NCI-H1105 treated with DMSO at 0.1 percent for 48 hours (cell line): ENCODE results near the gene LMO1.
A peak's percentile ranks its signal among the peaks of the same experiment; 100 is the strongest.

ENCODE experiments used
- DNase-seq: peaks from one replicate; lab custom pipeline; 2025; lab: John Stamatoyannopoulos, UW

The LMO1 gene

DNA sequence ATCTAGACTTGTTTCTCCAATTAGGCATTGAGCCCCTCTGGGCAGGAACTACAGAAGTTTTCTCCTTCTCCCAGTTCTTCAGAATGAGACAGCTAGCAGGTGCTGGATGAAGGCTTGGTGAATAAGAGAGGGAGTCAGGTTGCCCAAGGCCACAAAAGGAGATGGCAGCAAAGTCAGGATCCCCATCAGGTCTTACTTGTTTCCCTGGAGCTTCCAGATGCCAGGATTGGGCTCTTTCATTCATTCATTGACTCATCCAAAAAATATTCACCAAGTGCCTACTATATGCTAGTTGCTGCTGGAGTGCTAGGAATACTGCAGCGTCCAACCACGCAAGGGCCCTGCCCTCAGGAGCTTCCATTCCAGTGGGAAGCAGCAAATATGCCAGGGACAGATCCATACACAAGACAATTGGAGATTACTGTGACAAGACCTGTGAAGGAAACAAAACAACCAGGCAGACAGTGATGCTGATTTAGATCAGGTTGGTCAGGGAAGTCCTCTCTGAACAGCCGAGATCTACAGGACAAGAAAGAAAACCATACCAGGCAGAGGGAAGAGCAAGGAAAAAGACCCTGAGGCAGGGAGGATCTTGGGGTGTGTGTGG, 24.6 kb upstream of the LMO1 start:
- DNase-seq: no peak

GRCh38 chr11:8287703-8288102, 24.0 kb upstream of the LMO1 start:
- no peak for DNase-seq

DNA sequence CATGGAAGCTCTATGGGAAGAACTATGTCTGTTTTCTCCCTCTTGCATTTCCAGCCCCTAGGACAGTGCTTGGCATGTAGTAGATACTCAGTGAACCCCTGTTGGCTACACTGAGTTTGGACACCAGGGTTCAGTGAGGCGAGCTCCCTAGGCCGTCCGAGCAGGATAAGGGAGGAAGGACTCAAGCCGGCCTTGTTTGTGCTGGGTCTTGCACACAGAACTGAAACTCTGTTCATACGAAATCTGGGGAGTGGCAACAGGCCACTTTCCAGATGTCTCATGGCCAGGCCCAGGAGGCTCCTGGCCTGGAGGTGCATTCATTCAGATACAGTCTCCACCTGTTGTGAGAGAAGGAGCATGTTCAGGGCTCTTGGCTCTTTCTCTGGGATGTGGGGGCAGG, 23.6 kb upstream of the LMO1 start:
- no peak for DNase-seq

- DNase-seq: no peak
Measured at GRCh38 chr11:8286886-8287285, 23.2 kb upstream of the LMO1 start.

- DNase-seq: no peak
Measured at GRCh38 chr11:8285796-8286195, 22.1 kb upstream of the LMO1 start.

- DNase-seq: no peak
Measured at GRCh38 chr11:8285228-8285627, 21.6 kb upstream of the LMO1 start.

DNA sequence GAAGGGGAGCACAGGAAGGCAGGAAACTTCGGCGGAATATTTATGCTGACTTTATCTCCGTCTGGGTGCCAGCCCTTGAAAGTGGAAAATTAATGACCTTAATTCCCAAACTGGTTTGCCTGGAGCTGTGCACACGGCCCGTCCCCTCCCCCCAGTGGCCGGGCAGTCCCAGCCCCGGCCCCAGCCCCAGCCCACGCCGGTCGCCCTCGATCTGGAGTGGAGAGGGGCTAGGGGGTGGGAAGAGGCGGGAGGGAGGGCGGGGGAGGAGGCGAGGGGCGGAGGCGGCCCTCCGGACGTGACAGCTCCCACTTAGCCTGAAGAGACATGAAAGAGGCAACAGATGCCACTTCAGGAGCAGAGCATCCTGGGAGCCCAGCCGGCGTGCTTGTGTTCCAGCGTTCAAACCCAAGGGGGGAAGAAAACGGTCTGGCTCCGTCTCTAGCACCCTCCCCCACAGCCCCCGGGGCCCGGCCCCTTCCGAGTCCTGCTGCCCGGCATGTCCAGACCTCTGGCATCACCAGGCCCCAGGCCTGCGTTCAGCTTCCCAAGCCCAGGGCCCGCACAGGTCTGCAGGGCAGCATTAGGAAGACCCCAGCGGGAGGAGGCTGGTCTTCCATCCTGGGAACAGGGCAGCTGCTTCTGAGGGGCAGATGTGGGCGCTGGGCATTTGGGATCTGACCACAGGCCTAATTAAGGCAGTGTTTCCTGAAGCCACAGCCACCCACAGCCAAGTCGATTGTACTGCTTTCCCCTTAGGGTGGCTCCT, 20.0 kb upstream of the LMO1 start:
- peak; percentile 92 for DNase-seq

- DNase-seq: peak; percentile 92
Measured at GRCh38 chr11:8283100-8283464, 19.4 kb upstream of the LMO1 start.

- DNase-seq: peak; percentile 90
Measured at GRCh38 chr11:8282631-8283030, 19.0 kb upstream of the LMO1 start.

DNA sequence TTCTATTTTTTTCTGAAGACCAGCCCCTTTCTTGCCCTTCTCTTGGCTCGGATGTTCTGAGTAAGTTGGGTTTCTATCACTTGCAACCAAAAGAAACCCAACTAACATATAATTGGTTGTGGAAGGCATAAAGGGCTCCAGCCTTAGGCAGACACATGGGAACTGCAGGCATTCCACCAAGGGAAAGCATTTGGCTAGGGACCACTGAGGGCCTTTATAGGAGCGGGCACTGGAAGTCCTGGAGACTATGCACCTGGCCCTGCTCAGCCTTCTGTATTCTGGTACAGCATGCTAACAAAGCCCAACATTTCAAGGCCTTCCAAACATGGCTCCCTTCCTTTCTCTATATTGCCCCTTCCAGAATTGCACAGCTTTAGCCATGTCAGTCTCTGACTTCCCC, 17.6 kb upstream of the LMO1 start:
- no peak for DNase-seq

- no peak for DNase-seq
Measured at GRCh38 chr11:8277691-8278090, 14.0 kb upstream of the LMO1 start.

GRCh38 chr11:8276528-8276927, 12.8 kb upstream of the LMO1 start:
- DNase-seq: no peak

GRCh38 chr11:8273287-8273686, 9.6 kb upstream of the LMO1 start:
- no peak for DNase-seq

DNA sequence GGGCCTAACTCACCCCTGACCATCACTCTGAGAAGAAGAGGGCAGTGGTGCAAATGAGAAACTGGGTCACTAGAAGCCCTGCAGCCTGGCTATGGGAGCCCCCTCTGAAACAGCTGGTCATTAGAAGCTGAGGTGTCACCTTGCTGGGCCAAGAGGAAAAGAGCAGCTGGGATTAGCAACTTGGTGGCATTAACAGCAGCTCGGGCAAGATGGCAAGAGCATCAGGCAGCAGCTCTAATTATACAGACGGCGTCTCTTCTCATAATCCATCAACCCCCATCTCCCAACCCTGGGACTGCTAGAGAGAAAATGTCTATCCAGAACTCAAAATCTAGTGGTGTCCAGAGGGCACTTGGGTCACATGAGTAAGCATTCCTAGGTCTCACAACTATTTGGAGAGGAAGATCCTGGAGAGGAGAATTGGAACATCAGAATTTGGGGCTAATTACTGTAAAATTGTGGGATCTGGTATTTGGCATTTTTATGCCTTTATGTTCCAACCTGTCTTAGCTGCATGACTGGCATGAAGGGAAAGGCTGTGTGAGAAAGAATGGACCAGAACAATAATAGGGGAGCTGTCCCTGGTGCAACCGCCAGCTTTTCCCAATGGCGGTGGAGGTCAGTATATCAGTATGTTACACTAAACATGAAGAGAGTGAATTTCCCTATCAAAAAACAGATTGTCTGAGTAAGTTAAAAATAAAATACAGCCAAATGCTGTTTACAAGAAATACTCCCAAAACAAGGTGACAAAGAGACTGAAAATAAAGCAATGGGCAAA, 7.6 kb upstream of the LMO1 start:
- DNase-seq: no peak

GRCh38 chr11:8269636-8270035, 6.0 kb upstream of the LMO1 start:
- DNase-seq: no peak

DNA sequence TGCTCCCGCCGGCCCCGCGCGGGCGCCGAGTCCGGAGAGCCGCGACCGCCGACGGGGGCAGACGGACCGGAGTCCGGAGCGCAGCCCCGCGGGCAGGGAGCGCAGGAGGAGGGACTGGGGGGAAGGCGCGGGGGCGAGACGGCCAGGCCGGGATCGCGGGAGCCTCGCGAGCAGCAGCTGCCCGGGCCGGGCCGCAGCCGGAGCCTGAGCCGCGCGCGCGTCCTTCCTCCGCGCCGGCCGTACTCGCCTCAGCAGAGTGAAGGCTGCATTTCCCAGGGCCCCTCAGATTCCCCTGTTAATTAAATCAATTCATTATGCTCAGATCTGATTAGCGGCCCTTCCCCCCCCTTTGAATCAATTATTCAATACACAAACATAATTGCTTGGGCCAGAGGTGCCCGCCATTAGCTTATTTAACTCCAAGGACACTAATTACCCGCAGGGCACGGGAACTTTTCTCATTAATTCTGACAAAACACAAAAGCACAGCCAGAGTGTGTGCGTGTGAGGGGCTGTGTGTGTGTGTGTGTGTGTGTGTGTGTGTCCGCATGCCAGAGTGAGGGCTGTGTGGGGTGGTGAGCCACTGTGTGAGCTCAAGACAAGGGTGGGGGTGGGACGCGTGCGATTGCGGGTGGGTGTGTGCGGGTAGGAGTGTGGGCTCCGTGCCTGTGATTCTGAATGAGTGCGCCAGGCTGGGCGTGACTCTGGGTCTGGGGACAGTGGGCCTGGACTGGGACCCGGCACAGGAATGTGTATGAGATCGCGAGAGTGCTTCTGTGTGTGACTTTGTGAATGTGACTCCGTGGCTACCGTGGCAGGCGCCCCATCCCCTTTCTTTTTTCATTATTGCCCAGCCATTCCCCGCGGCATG, 5.1 kb upstream of the LMO1 start:
- peak; percentile 26 for DNase-seq

DNA sequence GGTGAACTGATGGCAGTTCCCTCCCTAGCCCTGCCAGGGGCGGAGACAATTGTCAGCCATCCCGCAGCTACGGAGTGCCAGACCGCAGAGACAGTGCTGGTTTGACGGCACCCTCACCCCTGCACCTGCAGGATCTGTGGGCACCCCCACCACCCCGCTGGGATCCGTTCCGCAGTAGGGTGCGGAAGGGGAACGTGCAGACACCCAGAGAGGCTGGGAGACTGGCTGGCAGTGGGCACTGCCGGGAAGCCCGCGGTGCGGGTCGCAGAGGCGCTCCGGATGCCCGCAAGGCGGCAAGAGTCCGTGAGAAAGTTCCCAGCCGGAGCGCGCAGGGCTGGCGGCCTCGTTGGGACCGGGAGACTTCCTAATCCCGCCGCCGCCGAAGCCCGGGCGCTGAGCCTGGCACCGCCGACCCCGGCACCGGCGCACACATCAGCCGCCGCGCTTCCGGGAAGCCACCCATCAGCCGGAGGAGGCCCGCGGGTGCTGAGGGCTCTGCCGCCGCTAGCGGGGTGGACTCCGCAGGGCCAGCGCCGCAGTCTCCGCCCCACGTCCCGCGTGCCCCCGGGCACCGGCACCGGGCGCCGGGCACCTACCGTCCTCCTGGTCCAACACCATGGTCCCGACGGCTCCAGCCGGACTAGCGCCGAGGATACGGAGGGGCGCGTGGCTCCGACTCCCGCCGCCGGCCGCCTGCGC, 4.3 kb upstream of the LMO1 start:
- peak; percentile 44 for DNase-seq

GRCh38 chr11:8267280-8267679, 3.6 kb upstream of the LMO1 start:
- DNase-seq: no peak

GRCh38 chr11:8266246-8267241, 2.9 kb upstream of the LMO1 start:
- DNase-seq: no peak

- DNase-seq: no peak
Measured at GRCh38 chr11:8265681-8266241, 2.1 kb upstream of the LMO1 start.
